Measurements from ENCODE around the gene MARK1. TPM values are rescaled to one million over a fixed set of nuclear protein-coding genes. Genes with fewer than 3 reads are reported as not detected.

MARK1 gene
- total RNA-seq, 2 experiments from 2014 or later = not detected

DNA sequence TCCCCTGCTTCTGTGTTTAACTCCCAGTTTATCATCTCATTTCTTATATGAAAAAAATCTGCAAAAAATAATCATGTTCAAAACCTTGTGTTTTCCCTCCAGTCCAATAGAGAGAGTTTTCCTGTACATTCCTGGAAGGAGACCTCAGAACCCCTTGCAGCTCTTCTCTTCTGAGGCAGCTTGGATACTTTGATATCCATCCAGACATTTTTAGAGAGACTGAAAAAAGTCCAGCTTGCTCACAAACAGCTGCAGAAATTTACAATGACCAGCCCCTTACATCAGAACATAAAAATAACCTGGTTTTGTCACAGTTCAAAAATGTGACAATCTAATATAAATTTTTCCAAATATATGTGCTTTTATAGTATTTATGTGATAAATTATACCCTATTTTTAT, 88.9 kb downstream of the MARK1 start:
- H4K20me1 ChIP-seq (ENCODE audit: insufficient read depth, low read length) = no peaks in the 10 kb centered on the region
- H3K4me3 ChIP-seq (ENCODE audit: low read depth, low read length, poor library complexity, severe bottlenecking) = no peak overlapping the region
- H3K27ac ChIP-seq (ENCODE audit: low read depth, low read length, poor library complexity, severe bottlenecking) = no peak overlapping the region
- H3K4me2 ChIP-seq (ENCODE audit: low read length) = no peak overlapping the region
- no peaks in the 10 kb centered on the region for H3K9me3 ChIP-seq (ENCODE audit: low read length)
- intact Hi-C loops (cut with micrococcal nuclease; ENCODE audit: unreplicated experiment) = no loop called here
- no peaks in the 10 kb centered on the region for H3K9me2 ChIP-seq (ENCODE audit: insufficient read depth, low read length)
- H2AFZ ChIP-seq (ENCODE audit: low read length) = no peak overlapping the region
- DNase-seq (ENCODE audit: low spot score) = no peak
- BruUV-seq (replicated peaks) = no TSS peak
- no peak for TF ChIP-seq EZH2phosphoT487 (IDR thresholded peaks at IDR 0.05; ENCODE audit: borderline replicate concordance, low read depth, low read length)
- TF ChIP-seq, protein P1, sequence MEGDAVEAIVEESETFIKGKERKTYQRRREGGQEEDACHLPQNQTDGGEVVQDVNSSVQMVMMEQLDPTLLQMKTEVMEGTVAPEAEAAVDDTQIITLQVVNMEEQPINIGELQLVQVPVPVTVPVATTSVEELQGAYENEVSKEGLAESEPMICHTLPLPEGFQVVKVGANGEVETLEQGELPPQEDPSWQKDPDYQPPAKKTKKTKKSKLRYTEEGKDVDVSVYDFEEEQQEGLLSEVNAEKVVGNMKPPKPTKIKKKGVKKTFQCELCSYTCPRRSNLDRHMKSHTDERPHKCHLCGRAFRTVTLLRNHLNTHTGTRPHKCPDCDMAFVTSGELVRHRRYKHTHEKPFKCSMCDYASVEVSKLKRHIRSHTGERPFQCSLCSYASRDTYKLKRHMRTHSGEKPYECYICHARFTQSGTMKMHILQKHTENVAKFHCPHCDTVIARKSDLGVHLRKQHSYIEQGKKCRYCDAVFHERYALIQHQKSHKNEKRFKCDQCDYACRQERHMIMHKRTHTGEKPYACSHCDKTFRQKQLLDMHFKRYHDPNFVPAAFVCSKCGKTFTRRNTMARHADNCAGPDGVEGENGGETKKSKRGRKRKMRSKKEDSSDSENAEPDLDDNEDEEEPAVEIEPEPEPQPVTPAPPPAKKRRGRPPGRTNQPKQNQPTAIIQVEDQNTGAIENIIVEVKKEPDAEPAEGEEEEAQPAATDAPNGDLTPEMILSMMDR (conservative IDR thresholded peaks at IDR 0.05; ENCODE audit: low read length) = no peak
- H3K79me2 ChIP-seq (ENCODE audit: insufficient read depth, low read depth, low read length) = no peaks in the 10 kb centered on the region
- no peaks in the 10 kb centered on the region for H3K36me3 ChIP-seq (ENCODE audit: insufficient read depth, low read length)
- no peaks in the 10 kb centered on the region for H3K4me1 ChIP-seq (ENCODE audit: insufficient read depth, low read length, poor library complexity, severe bottlenecking)
- CTCF ChIA-PET (ENCODE audit: unreplicated experiment) = no interaction called here
- POLR2A ChIA-PET = no interaction called here

DNA sequence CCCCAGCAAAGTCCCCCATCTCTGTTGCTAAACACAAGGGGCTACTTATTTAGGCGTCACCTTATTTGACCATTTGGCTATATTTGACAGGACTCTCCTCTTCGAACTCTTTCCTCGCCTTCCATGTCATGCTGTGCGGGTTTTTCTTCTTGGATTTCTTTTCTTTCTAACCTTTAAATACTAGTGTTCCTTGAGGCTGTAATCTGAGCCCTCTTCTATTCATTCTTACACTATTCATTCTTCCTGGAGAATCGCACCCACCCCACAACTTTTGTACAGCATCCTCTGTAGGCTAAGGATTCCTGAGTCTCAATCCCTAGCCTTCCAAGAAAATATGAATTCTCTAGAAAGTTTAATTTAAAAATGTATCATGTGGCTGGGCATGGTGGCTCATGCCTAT, 100.5 kb downstream of the MARK1 start:
- intact Hi-C loops (cut with micrococcal nuclease; ENCODE audit: unreplicated experiment) = no loop called here
- ChIA-PET CTCF (ENCODE audit: unreplicated experiment) (no interaction called here), POLR2A (no interaction called here)
- DNase-seq (ENCODE audit: low spot score) = no peak
- Histone ChIP-seq H3K36me3 (ENCODE audit: insufficient read depth, low read length) (no peaks in the 10 kb centered on the region), H3K9me3 (ENCODE audit: low read length) (no peaks in the 10 kb centered on the region), H2AFZ (ENCODE audit: low read length) (no peak overlapping the region), H3K27ac (ENCODE audit: low read depth, low read length, poor library complexity, severe bottlenecking) (no peak overlapping the region), H3K4me3 (ENCODE audit: low read depth, low read length, poor library complexity, severe bottlenecking) (no peak overlapping the region), H4K20me1 (ENCODE audit: insufficient read depth, low read length) (no peaks in the 10 kb centered on the region), H3K4me2 (ENCODE audit: low read length) (no peak overlapping the region), H3K4me1 (ENCODE audit: insufficient read depth, low read length, poor library complexity, severe bottlenecking) (no peaks in the 10 kb centered on the region), H3K79me2 (ENCODE audit: insufficient read depth, low read depth, low read length) (no peaks in the 10 kb centered on the region), H3K9me2 (ENCODE audit: insufficient read depth, low read length) (no peaks in the 10 kb centered on the region)
- BruUV-seq (replicated peaks) = no TSS peak
- TF ChIP-seq, protein P1 (conservative IDR thresholded peaks at IDR 0.05; ENCODE audit: low read length) = no peak
- TF ChIP-seq EZH2phosphoT487 (IDR thresholded peaks at IDR 0.05; ENCODE audit: borderline replicate concordance, low read depth, low read length) = no peak

GRCh38 chr1:220631238-220631815, 103.4 kb downstream of the MARK1 start:
- intact Hi-C loops (cut with micrococcal nuclease; ENCODE audit: unreplicated experiment) = no loop called here
- TF ChIP-seq, protein P1 (conservative IDR thresholded peaks at IDR 0.05; ENCODE audit: low read length) = no peak
- no peak for TF ChIP-seq EZH2phosphoT487 (IDR thresholded peaks at IDR 0.05; ENCODE audit: borderline replicate concordance, low read depth, low read length)
- Histone ChIP-seq H3K4me3 (ENCODE audit: low read depth, low read length, poor library complexity, severe bottlenecking) (no peak overlapping the region), H3K4me1 (ENCODE audit: insufficient read depth, low read length, poor library complexity, severe bottlenecking) (no peaks in the 10 kb centered on the region), H3K9me2 (ENCODE audit: insufficient read depth, low read length) (no peaks in the 10 kb centered on the region), H4K20me1 (ENCODE audit: insufficient read depth, low read length) (no peaks in the 10 kb centered on the region), H2AFZ (ENCODE audit: low read length) (no peak overlapping the region), H3K9me3 (ENCODE audit: low read length) (no peaks in the 10 kb centered on the region), H3K4me2 (ENCODE audit: low read length) (no peak overlapping the region), H3K79me2 (ENCODE audit: insufficient read depth, low read depth, low read length) (no peaks in the 10 kb centered on the region), H3K36me3 (ENCODE audit: insufficient read depth, low read length) (no peaks in the 10 kb centered on the region), H3K27ac (ENCODE audit: low read depth, low read length, poor library complexity, severe bottlenecking) (no peak overlapping the region)
- POLR2A ChIA-PET = no interaction called here
- CTCF ChIA-PET (ENCODE audit: unreplicated experiment) = no interaction called here
- BruUV-seq (replicated peaks) = no TSS peak
- no peak for DNase-seq (ENCODE audit: low spot score)
